Activated T-cell treated with anti-CD3 and anti-CD28 coated beads for 4 hours (primary cell): ENCODE results near the gene OR2A12.
"Not testable (repeated sequence)": the region's sequence is repeated elsewhere in the genome, so short reads cannot be mapped to it uniquely, and the experiment has no call there.

Source experiments
- DNase-seq: peaks from one replicate; pipeline ENCODE4 v3.0.0-alpha.2; 2020

OR2A12 gene

DNA sequence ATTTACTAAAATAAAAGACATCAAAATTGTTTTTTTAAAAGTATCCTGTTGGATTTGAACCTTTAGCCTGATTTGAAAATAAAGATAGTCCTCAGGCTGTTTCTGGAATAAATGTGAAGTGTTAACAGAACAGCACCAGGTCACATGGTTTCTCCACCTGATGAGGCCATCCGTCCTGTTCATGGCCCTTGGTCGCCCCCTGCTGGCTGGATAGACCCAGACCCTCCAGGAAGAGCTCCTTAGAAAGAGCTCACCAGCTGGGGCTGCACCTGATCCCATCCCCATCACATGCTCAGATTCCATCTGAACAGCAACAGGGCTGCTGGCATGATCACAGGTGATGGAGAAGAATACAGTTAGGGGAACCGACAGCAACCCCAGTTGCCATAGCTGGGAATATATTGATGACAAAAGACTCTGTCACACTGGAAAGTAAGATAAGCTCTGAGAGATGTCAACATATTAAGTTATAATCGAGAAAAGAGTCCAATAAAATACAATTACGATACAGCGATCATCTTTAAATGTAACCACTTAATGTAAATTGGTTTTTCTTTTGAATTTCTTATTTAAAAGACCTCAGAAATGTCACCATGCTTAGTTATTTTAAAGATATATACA is 41.7 kb downstream of the OR2A12 start:
- DNase-seq: peak; percentile 83

DNA sequence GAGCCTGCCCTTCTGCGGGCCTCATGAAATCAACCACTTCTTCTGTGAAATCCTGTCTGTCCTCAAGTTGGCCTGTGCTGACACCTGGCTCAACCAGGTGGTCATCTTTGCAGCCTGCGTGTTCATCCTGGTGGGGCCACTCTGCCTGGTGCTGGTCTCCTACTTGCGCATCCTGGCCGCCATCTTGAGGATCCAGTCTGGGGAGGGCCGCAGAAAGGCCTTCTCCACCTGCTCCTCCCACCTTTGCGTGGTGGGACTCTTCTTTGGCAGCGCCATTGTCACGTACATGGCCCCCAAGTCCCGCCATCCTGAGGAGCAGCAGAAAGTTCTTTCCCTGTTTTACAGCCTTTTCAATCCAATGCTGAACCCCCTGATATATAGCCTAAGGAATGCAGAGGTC is 43.5 kb downstream of the OR2A12 start:
- DNase-seq: not testable (repeated sequence)

DNA sequence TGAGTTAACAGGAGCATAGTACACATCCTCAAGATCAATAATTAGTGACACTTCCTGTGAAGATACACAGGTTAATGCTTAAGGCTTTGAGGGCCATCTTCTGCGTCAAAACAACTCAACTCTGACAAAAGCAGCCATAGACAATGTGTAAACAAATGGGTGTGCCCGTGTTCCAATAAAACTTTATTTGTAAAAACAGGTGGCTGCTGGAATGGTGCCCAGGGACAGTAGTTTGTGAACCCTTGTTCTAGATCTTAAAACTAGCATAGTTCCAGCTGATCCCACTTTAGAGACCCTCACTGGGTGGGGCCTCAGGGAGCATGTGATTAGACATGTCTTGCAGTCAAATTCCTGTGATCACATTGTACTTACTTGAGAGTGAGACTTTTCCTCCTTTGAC is 44.7 kb downstream of the OR2A12 start:
- no peak for DNase-seq

DNA sequence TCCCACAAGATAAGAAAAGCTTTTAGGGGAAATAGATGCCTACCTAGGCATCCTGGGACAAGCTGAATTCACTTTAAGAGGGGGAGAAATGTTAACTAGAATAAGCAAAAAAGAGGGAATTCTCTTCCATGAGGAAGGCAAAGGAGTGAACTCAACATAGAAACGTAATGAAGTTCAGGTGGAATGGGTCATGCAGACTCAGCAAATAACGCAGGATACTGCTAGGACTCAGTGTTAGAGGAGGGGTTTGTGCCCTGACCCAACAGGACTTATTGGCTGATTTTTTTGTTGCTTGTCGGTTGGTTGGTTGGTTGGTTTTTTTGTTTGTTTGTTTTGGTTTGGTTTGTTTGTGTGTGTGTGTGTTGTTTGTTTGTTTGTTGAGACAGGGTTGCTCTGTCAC is 46.2 kb downstream of the OR2A12 start:
- no peak for DNase-seq

DNA sequence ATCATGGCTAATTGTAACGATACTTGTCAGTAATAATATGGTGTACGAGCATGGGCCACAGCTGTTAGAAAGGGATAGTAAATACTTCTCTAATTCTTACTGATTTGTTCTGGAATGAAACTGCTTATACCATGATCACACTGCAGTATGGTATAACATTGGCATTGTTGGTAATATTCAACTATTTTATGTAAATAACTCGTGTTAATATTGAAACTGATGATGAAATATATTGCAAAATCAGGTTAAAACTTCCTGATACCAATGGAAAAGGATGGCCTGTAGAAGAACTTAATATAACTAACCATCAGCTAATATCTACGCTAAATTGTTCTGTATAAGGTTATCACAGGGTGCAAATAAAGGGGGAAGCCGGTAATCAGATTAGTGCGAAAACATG is 47.2 kb downstream of the OR2A12 start:
- no peak for DNase-seq

DNA sequence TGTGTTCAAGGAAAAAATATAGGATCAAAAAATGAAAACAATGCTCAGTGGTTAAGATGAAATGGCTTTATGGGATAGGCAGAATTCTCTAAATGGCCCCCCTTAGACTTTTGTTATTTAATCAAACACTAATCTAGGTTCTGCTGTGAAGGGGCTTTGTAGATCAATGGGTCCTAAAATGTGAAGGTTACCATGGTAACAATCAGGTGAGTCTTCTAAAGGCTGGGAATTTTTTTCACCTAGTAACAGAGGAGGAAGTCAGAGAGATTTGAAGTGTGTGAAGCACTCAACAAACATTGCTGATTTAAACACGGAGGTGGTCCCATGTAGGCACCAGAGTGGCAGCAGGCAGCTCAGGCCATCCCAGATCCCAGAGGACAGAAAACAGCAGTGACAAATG is 48.0 kb downstream of the OR2A12 start:
- no peak for DNase-seq

DNA sequence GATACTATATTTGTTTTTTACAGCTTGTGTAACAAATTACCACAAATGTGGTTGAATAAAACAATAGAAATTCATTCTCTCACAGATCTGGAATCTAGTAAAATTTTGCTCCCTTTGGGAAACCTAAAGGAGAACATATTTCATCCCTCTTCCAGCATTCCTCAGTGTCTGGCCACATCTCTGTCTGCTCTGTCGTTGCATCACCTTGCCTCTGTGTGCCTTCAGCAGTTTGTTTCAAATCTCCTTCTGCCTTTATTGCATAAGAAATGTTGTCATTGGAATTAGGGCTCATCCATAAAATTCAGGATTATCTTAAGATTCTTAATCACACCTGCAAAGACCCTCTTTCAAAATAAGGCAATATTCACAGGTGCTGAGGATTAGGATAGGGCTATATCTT is 51.4 kb downstream of the OR2A12 start:
- DNase-seq: no peak

DNA sequence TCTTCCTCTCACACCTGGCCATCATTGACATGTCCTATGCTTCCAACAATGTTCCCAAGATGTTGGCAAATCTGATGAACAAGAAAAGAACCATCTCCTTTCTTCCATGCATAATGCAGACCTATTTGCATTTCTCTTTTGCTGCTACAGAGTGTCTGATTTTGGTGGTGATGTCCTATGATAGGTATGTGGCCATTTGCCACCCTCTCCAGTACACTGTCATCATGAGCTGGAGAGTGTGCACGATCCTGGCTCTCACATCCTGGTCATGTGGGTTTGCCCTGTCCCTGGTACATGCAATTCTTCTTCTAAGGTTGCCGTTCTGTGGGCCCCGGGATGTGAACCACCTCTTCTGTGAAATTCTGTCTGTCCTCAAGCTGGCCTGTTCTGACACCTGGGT is 56.1 kb downstream of the OR2A12 start:
- no peak for DNase-seq

DNA sequence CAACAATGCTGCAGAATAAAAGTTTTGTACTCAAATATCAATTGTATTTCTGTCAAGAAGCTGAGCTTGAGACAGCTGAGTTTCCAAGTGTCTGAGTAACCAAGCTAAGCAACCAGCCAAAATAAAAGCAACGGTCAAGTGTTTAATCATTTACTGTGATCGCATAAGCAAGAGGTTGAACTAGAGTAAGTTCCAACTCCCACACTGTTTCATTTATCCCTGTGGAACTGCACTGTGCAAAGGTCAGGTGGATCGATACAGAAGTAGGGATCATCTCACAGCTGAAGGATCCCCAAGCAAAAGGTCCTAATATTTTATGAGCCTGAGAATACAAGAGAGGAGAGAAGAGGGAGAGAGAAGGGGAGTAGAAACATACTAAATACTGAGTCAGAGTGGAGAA is 58.3 kb downstream of the OR2A12 start:
- no peak for DNase-seq

DNA sequence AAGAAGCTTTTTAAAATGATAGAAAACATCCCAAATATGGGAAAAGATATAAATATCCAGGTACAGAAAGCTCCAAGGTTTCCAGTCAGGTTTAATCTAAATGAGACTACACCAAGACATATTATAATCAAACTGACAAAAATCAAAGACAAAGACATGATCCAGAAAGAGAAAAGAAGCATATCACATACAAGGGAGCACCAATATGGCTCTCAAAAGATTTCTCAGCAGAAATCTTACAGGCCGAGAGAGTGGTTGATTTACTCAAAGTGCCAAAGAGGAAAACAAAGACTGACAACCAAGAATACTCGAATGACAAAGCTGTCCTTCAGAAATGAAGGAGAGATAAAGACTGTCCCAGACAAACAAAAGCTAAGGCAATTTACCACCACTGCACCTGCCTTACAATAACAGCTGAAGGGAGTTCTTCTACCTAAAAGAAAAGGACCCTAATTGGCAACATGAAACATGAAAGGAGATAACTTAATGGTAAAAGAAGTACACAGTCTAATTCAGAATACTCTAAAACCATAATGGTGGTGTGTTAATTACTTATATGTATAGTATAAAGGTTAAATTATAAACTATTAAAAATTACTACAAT is 62.2 kb downstream of the OR2A12 start:
- DNase-seq: no peak
